IPS-20b (cell line): Measurements from ENCODE around the gene TMEM161A.
"Not testable (repeated sequence)": the region's sequence is repeated elsewhere in the genome, so short reads cannot be mapped to it uniquely, and the experiment has no call there.

Source experiments
- H3K27ac ChIP-seq: one replicate; pipeline ENCODE4 v1.5.1; 2013; ENCODE audit warnings: low read length
- H3K27me3 ChIP-seq: 2 replicates; pipeline ENCODE4 v1.6.1; 2013; ENCODE audit warnings: mild to moderate bottlenecking, low read length, inconsistent platforms; ENCODE audit not compliant: insufficient read depth
- H3K36me3 ChIP-seq: 2 replicates; pipeline ENCODE4 v1.6.1; 2013; ENCODE audit warnings: low read depth, mild to moderate bottlenecking, inconsistent platforms, low read length, moderate library complexity; ENCODE audit not compliant: insufficient read depth
- H3K4me1 ChIP-seq: 2 replicates; pipeline ENCODE4 v1.6.1; 2013; ENCODE audit warnings: mild to moderate bottlenecking, control low read depth, inconsistent platforms, low read length, moderate library complexity; ENCODE audit not compliant: insufficient read depth
- H3K4me3 ChIP-seq: 2 replicates; pipeline ENCODE4 v1.5.1; 2013; ENCODE audit warnings: mild to moderate bottlenecking, low read length, inconsistent platforms
- H3K9ac ChIP-seq: 2 replicates; pipeline ENCODE4 v1.6.1; 2013; ENCODE audit warnings: low read depth, mild to moderate bottlenecking, inconsistent platforms, low read length, moderate library complexity
- H3K9me3 ChIP-seq: 2 replicates; pipeline ENCODE4 v1.6.1; 2013; ENCODE audit warnings: mild to moderate bottlenecking, low read depth, low read length, inconsistent platforms; ENCODE audit not compliant: insufficient read depth

TMEM161A gene

GRCh38 chr19:19105365-19106055 is 32.8 kb downstream of the TMEM161A start:
- H3K4me3 ChIP-seq: peak overlapping the region; percentile 65
- no peaks in the 10 kb centered on the region for H3K9me3 ChIP-seq
- peak overlapping the region; percentile 68; the same call in 1 of the 2 replicates for H3K9ac ChIP-seq
- H3K36me3 ChIP-seq: no peaks in the 10 kb centered on the region
- no peaks in the 10 kb centered on the region; the same call in 1 of the 2 replicates for H3K27me3 ChIP-seq
- H3K4me1 ChIP-seq: peaks cover 4% of the 10 kb centered on the region; the same call in 1 of the 2 replicates
- H3K27ac ChIP-seq: peak overlapping the region; percentile 54

- H3K27ac ChIP-seq: no peak overlapping the region
- no peak overlapping the region for H3K9ac ChIP-seq
- H3K4me3 ChIP-seq: no peak overlapping the region
- H3K27me3 ChIP-seq: no peaks in the 10 kb centered on the region; the same call in 1 of the 2 replicates
- peaks cover 4% of the 10 kb centered on the region; the same call in 1 of the 2 replicates for H3K4me1 ChIP-seq
- no peaks in the 10 kb centered on the region for H3K36me3 ChIP-seq
- H3K9me3 ChIP-seq: no peaks in the 10 kb centered on the region
These were observed 35.1 kb downstream of the TMEM161A start for GRCh38 chr19:19103167-19103566.

GRCh38 chr19:19102566-19102965 is 35.7 kb downstream of the TMEM161A start:
- not testable (repeated sequence) for H3K36me3 ChIP-seq, H3K4me3 ChIP-seq, H3K27me3 ChIP-seq, H3K9ac ChIP-seq, H3K27ac ChIP-seq, H3K4me1 ChIP-seq, H3K9me3 ChIP-seq

GRCh38 chr19:19101540-19101939 is 36.7 kb downstream of the TMEM161A start:
- Histone ChIP-seq H3K27ac (no peak overlapping the region), H3K4me1 (peaks cover 4% of the 10 kb centered on the region; the same call in 1 of the 2 replicates), H3K9ac (no peak overlapping the region)

GRCh38 chr19:19098703-19099632 is 39.3 kb downstream of the TMEM161A start:
- Histone ChIP-seq H3K4me1 (no peaks in the 10 kb centered on the region), H3K27me3 (no peaks in the 10 kb centered on the region; the same call in none of the 2 replicates), H3K9me3 (no peaks in the 10 kb centered on the region), H3K27ac (no peak overlapping the region), H3K36me3 (no peaks in the 10 kb centered on the region), H3K9ac (no peak overlapping the region), H3K4me3 (no peak overlapping the region)

More at GRCh38 chr19:19101540-19101939, 36.7 kb downstream of the TMEM161A start:
- Histone ChIP-seq H3K27me3 (no peaks in the 10 kb centered on the region; the same call in 1 of the 2 replicates), H3K36me3 (no peaks in the 10 kb centered on the region), H3K9me3 (no peaks in the 10 kb centered on the region), H3K4me3 (no peak overlapping the region)

- H3K9me3 ChIP-seq: no peaks in the 10 kb centered on the region
- H3K36me3 ChIP-seq: no peaks in the 10 kb centered on the region
- no peak overlapping the region for H3K9ac ChIP-seq
- H3K27ac ChIP-seq: no peak overlapping the region
- no peaks in the 10 kb centered on the region for H3K4me1 ChIP-seq
- no peak overlapping the region for H3K4me3 ChIP-seq
- no peaks in the 10 kb centered on the region; the same call in none of the 2 replicates for H3K27me3 ChIP-seq
These were observed 40.1 kb downstream of the TMEM161A start for GRCh38 chr19:19098084-19098702.

- Histone ChIP-seq H3K27me3 (no peaks in the 10 kb centered on the region; the same call in none of the 2 replicates), H3K4me1 (no peaks in the 10 kb centered on the region), H3K9me3 (no peaks in the 10 kb centered on the region), H3K27ac (no peak overlapping the region), H3K4me3 (no peak overlapping the region), H3K36me3 (no peaks in the 10 kb centered on the region), H3K9ac (no peak overlapping the region)
These were observed 41.3 kb downstream of the TMEM161A start for GRCh38 chr19:19096641-19097627.

GRCh38 chr19:19095691-19096090 is 42.6 kb downstream of the TMEM161A start:
- Histone ChIP-seq H3K27ac (no peak overlapping the region), H3K36me3 (no peaks in the 10 kb centered on the region), H3K9me3 (no peaks in the 10 kb centered on the region), H3K27me3 (no peaks in the 10 kb centered on the region; the same call in none of the 2 replicates), H3K9ac (no peak overlapping the region), H3K4me3 (no peak overlapping the region), H3K4me1 (no peaks in the 10 kb centered on the region)

- Histone ChIP-seq H3K36me3 (no peaks in the 10 kb centered on the region), H3K4me1 (peaks cover 10% of the 10 kb centered on the region; the same call in 1 of the 2 replicates), H3K9ac (no peak overlapping the region), H3K4me3 (no peak overlapping the region), H3K9me3 (no peaks in the 10 kb centered on the region), H3K27ac (no peak overlapping the region), H3K27me3 (no peaks in the 10 kb centered on the region; the same call in 1 of the 2 replicates)
These were observed 43.8 kb downstream of the TMEM161A start for GRCh38 chr19:19094513-19094912.

GRCh38 chr19:19087676-19088075 is 50.6 kb downstream of the TMEM161A start:
- Histone ChIP-seq H3K27me3 (no peaks in the 10 kb centered on the region), H3K4me3 (no peak overlapping the region), H3K36me3 (no peaks in the 10 kb centered on the region), H3K4me1 (peaks cover 13% of the 10 kb centered on the region; the same call in 1 of the 2 replicates), H3K9me3 (no peaks in the 10 kb centered on the region), H3K27ac (no peak overlapping the region), H3K9ac (no peak overlapping the region)
